ENCODE measurements around the gene ENPP5. TPM values are rescaled to one million over a fixed set of nuclear protein-coding genes. Genes with fewer than 3 reads are reported as not detected.

ENPP5 gene
- total and polyA plus RNA-seq, 2 donors (not counting 1 experiment from before 2014, with no cell fraction given), result 1.4 to 2.5 TPM

GRCh38 chr6:46203391-46204177, 32.8 kb upstream of the ENPP5 start:
- no peaks in the 10 kb centered on the region for H3K36me3 ChIP-seq (ENCODE audit: control insufficient read depth, insufficient read depth, low read length)
- H3K4me2 ChIP-seq (ENCODE audit: extremely low read depth, insufficient read depth, low read length), result no peak overlapping the region
- H3K9ac ChIP-seq (ENCODE audit: insufficient read depth, low read length), result no peak overlapping the region
- H3K27ac ChIP-seq (ENCODE audit: insufficient read depth, low read length), result no peak overlapping the region
- no peak overlapping the region for H2AFZ ChIP-seq (ENCODE audit: low read length)
- H3K4me1 ChIP-seq (ENCODE audit: control insufficient read depth, extremely low read depth, insufficient read depth, low read length), result no peaks in the 10 kb centered on the region
- no peak overlapping the region for H3K4me3 ChIP-seq (replicated peaks in 1 of 4; ENCODE audit: control extremely low read depth in 1 of 4, insufficient read depth in 1 of 4, low read depth in 3 of 4, low read length in 4 of 4)
- H4K20me1 ChIP-seq (ENCODE audit: control insufficient read depth, extremely low read depth, insufficient read depth, low read length), result no peaks in the 10 kb centered on the region
- DNase-seq (ENCODE audit: low read depth in 2 of 2), result peak in 1 of 2 donors; percentile 49
- H3K79me2 ChIP-seq (ENCODE audit: control insufficient read depth, insufficient read depth, low read length), result no peaks in the 10 kb centered on the region
- H3K27me3 ChIP-seq (ENCODE audit: control insufficient read depth, insufficient read depth, low read length), result no peaks in the 10 kb centered on the region
- no peak for TF ChIP-seq CTCF (conservative IDR thresholded peaks at IDR 0.05 in 1 of 2, IDR thresholded peaks at IDR 0.05 in 1 of 2; ENCODE audit: low read depth in 1 of 2, low read length in 2 of 2)
- TF ChIP-seq EZH2 (IDR thresholded peaks at IDR 0.05; ENCODE audit: low read length, missing control alignments), result no peak
- H3K9me3 ChIP-seq (ENCODE audit: control insufficient read depth, insufficient read depth, low read depth, low read length), result no peaks in the 10 kb centered on the region

- TF ChIP-seq CTCF (conservative IDR thresholded peaks at IDR 0.05 in 1 of 2, IDR thresholded peaks at IDR 0.05 in 1 of 2; ENCODE audit: low read depth in 1 of 2, low read length in 2 of 2) (no peak), EZH2 (IDR thresholded peaks at IDR 0.05; ENCODE audit: low read length, missing control alignments) (no peak)
- no peak overlapping the region for H2AFZ ChIP-seq (ENCODE audit: low read length)
- DNase-seq (ENCODE audit: low read depth in 2 of 2), result no peak
- no peaks in the 10 kb centered on the region for H3K79me2 ChIP-seq (ENCODE audit: control insufficient read depth, insufficient read depth, low read length)
- H3K36me3 ChIP-seq (ENCODE audit: control insufficient read depth, insufficient read depth, low read length), result no peaks in the 10 kb centered on the region
- H3K9ac ChIP-seq (ENCODE audit: insufficient read depth, low read length), result no peak overlapping the region
- H4K20me1 ChIP-seq (ENCODE audit: control insufficient read depth, extremely low read depth, insufficient read depth, low read length), result no peaks in the 10 kb centered on the region
- no peaks in the 10 kb centered on the region for H3K27me3 ChIP-seq (ENCODE audit: control insufficient read depth, insufficient read depth, low read length)
- no peak overlapping the region for H3K27ac ChIP-seq (ENCODE audit: insufficient read depth, low read length)
- no peaks in the 10 kb centered on the region for H3K4me1 ChIP-seq (ENCODE audit: control insufficient read depth, extremely low read depth, insufficient read depth, low read length)
- H3K4me3 ChIP-seq (replicated peaks in 1 of 4; ENCODE audit: control extremely low read depth in 1 of 4, insufficient read depth in 1 of 4, low read depth in 3 of 4, low read length in 4 of 4), result no peak overlapping the region
- H3K9me3 ChIP-seq (ENCODE audit: control insufficient read depth, insufficient read depth, low read depth, low read length), result no peaks in the 10 kb centered on the region
- H3K4me2 ChIP-seq (ENCODE audit: extremely low read depth, insufficient read depth, low read length), result no peak overlapping the region
Observed at GRCh38 chr6:46201702-46202101, 30.9 kb upstream of the ENPP5 start.

- peak; percentile 36 to 68 for DNase-seq (ENCODE audit: low read depth in 2 of 2)
- no peaks in the 10 kb centered on the region for H3K79me2 ChIP-seq (ENCODE audit: control insufficient read depth, insufficient read depth, low read length)
- H2AFZ ChIP-seq (ENCODE audit: low read length), result no peak overlapping the region
- H3K9ac ChIP-seq (ENCODE audit: insufficient read depth, low read length), result no peak overlapping the region
- no peaks in the 10 kb centered on the region for H3K27me3 ChIP-seq (ENCODE audit: control insufficient read depth, insufficient read depth, low read length)
- H3K27ac ChIP-seq (ENCODE audit: insufficient read depth, low read length), result no peak overlapping the region
- no peaks in the 10 kb centered on the region for H4K20me1 ChIP-seq (ENCODE audit: control insufficient read depth, extremely low read depth, insufficient read depth, low read length)
- H3K4me1 ChIP-seq (ENCODE audit: control insufficient read depth, extremely low read depth, insufficient read depth, low read length), result no peaks in the 10 kb centered on the region
- no peaks in the 10 kb centered on the region for H3K36me3 ChIP-seq (ENCODE audit: control insufficient read depth, insufficient read depth, low read length)
- no peak overlapping the region for H3K4me3 ChIP-seq (replicated peaks in 1 of 4; ENCODE audit: control extremely low read depth in 1 of 4, insufficient read depth in 1 of 4, low read depth in 3 of 4, low read length in 4 of 4)
- no peak overlapping the region for H3K4me2 ChIP-seq (ENCODE audit: extremely low read depth, insufficient read depth, low read length)
- no peak for TF ChIP-seq EZH2 (IDR thresholded peaks at IDR 0.05; ENCODE audit: low read length, missing control alignments)
- no peaks in the 10 kb centered on the region for H3K9me3 ChIP-seq (ENCODE audit: control insufficient read depth, insufficient read depth, low read depth, low read length)
Observed at GRCh38 chr6:46199387-46199786, 28.6 kb upstream of the ENPP5 start.

All from fibroblast of lung (primary cell).